CD4-positive, alpha-beta memory T cell (primary cell): Measurements from ENCODE around the gene TBXAS1. TPM values are rescaled to one million over a fixed set of nuclear protein-coding genes. Genes with fewer than 3 reads are reported as not detected.
A peak's percentile ranks its signal among the peaks of the same experiment; 100 is the strongest.

Experiments
- CTCF ChIA-PET: fragments of 350-600 bp; sonication (Branson Sonifier 250); formaldehyde crosslinking; loops from one replicate; lab custom pipeline; 2021; ENCODE audit warnings: inconsistent platforms; ENCODE audit not compliant: partially characterized antibody; lab: Charles Lee
- POLR2A ChIA-PET: fragments of 350-600 bp; sonication (Branson Sonifier 250); formaldehyde crosslinking; loops from one replicate; lab custom pipeline; 2021; ENCODE audit not compliant: partially characterized antibody; lab: Charles Lee
- DNase-seq, 5 donors: peaks; one replicate each; pipeline versions ENCODE4 v3.0.0 to v3.0.0-alpha.2; 2020 to 2022; ENCODE audit warnings: mixed read lengths in 1 of 5
- H3K27ac ChIP-seq: one replicate; pipeline ENCODE4 v1.7.0; 2013; ENCODE audit warnings: low read depth, low read length
- H3K27me3 ChIP-seq: 2 replicates; pipeline ENCODE4 v1.7.0; 2013; ENCODE audit warnings: mild to moderate bottlenecking, low read length, moderate library complexity; ENCODE audit not compliant: insufficient read depth
- H3K36me3 ChIP-seq: 2 replicates; pipeline ENCODE4 v1.7.0; 2013; ENCODE audit warnings: mild to moderate bottlenecking, low read length, moderate library complexity; ENCODE audit not compliant: insufficient read depth
- H3K4me1 ChIP-seq: 2 replicates; pipeline ENCODE4 v1.7.0; 2013; ENCODE audit warnings: mild to moderate bottlenecking, low read length, moderate library complexity; ENCODE audit not compliant: insufficient read depth
- H3K4me3 ChIP-seq, 2 donors: one replicate each; pipeline ENCODE4 v1.7.0; 2013; ENCODE audit warnings: low read length in 2 of 2, mild to moderate bottlenecking in 1 of 2
- H3K9me3 ChIP-seq, 2 donors: one replicate each; pipeline ENCODE4 v1.7.0; 2013; ENCODE audit warnings: low read length in 2 of 2, control low read depth in 1 of 2; ENCODE audit not compliant: control insufficient read depth in 1 of 2
- H3K27ac Mint-ChIP-seq, 7 donors: one replicate each; pipeline ENCODE4 v1.8.0; 2020 to 2021; ENCODE audit warnings: mixed read lengths in 7 of 7, mild to moderate bottlenecking in 6 of 7, inconsistent platforms in 3 of 7, moderate library complexity in 3 of 7
- H3K27me3 Mint-ChIP-seq, 2 donors: one replicate each; pipeline ENCODE4 v1.8.0; 2020 to 2021; ENCODE audit warnings: mixed read lengths in 2 of 2
- H3K36me3 Mint-ChIP-seq, 2 donors: one replicate each; pipeline ENCODE4 v1.8.0; 2020 to 2021; ENCODE audit warnings: mixed read lengths in 2 of 2, inconsistent platforms in 1 of 2, mild to moderate bottlenecking in 1 of 2
- H3K4me1 Mint-ChIP-seq, 4 donors: one replicate each; pipeline ENCODE4 v1.8.0; 2020 to 2021; ENCODE audit warnings: mixed read lengths in 4 of 4, mild to moderate bottlenecking in 1 of 4
- H3K4me3 Mint-ChIP-seq, 8 donors: one replicate each; pipeline ENCODE4 v1.8.0; 2020 to 2021; ENCODE audit warnings: mixed read lengths in 8 of 8, mild to moderate bottlenecking in 7 of 8, moderate library complexity in 6 of 8, inconsistent platforms in 3 of 8
- H3K9me3 Mint-ChIP-seq, 8 donors: one replicate each; pipeline ENCODE4 v1.8.0; 2020 to 2021; ENCODE audit warnings: mixed read lengths in 8 of 8, mild to moderate bottlenecking in 5 of 8, inconsistent platforms in 3 of 8, moderate library complexity in 1 of 8
- intact Hi-C: fragments of 100-400 bp; cut with micrococcal nuclease; formaldehyde crosslinking; loops from one replicate; pipeline ENCODE4 v1.15.1; 2023
- polyA plus RNA-seq, 2 donors: library from polyadenylated mRNA; unstranded; fragments of 300-500 nt; fragmentation: Illumina TruSeq; gene quantifications; one replicate each; pipeline ENCODE4 v1.2.3, GENCODE V29; 2021
- total RNA-seq, 2 experiments: library from RNA; stranded (reverse); gene quantifications; one replicate each; pipeline ENCODE4 v1.2.3, GENCODE V29; 2021

The TBXAS1 gene
- total and polyA plus RNA-seq, 4 experiments from 2014 or later: 16.6 to 20.1 (median 18.9) TPM

DNA sequence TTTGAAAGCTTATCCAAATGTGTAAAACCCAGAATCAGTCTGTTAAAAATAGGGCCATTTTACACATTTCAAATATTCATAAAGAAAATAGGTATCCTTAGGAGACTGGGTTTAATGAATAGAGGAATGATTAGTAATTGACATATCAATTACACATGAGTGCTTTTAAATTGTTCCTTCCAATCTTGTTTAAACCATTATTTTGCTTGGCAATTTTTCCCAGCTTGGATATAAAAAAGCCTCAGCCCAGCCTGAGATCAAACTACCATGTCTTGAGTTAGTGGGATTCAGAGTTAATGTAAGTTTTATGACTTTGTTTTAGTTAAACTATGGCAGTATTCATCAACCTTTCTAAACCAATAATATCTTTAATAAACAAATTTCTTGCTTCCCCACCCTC lies 205.4 kb downstream of the TBXAS1 start:
- Mint-ChIP-seq H3K4me1 (peaks cover 17 to 44% (median 30%) of the 10 kb centered on the region in 4 donors), H3K27ac (peak overlapping the region in 1 of 7 donors; percentile 46), H3K9me3 (no peaks in the 10 kb centered on the region), H3K27me3 (no peaks in the 10 kb centered on the region), H3K4me3 (no peak overlapping the region), H3K36me3 (peaks cover 43 to 73% of the 10 kb centered on the region in 2 donors)
- Histone ChIP-seq H3K4me1 (peaks cover 11% of the 10 kb centered on the region), H3K27me3 (no peaks in the 10 kb centered on the region), H3K4me3 (no peak overlapping the region), H3K9me3 (no peaks in the 10 kb centered on the region), H3K27ac (no peak overlapping the region), H3K36me3 (peaks cover 16% of the 10 kb centered on the region)
- ChIA-PET POLR2A (no interaction called here), CTCF (interaction anchor here (0.8 kb wide), 1 partner anchor 389 kb away, joined by 3 read pairs; no protein-coding TSS in a partner anchor)
- intact Hi-C loops: no loop called here
- no peak for DNase-seq

DNA sequence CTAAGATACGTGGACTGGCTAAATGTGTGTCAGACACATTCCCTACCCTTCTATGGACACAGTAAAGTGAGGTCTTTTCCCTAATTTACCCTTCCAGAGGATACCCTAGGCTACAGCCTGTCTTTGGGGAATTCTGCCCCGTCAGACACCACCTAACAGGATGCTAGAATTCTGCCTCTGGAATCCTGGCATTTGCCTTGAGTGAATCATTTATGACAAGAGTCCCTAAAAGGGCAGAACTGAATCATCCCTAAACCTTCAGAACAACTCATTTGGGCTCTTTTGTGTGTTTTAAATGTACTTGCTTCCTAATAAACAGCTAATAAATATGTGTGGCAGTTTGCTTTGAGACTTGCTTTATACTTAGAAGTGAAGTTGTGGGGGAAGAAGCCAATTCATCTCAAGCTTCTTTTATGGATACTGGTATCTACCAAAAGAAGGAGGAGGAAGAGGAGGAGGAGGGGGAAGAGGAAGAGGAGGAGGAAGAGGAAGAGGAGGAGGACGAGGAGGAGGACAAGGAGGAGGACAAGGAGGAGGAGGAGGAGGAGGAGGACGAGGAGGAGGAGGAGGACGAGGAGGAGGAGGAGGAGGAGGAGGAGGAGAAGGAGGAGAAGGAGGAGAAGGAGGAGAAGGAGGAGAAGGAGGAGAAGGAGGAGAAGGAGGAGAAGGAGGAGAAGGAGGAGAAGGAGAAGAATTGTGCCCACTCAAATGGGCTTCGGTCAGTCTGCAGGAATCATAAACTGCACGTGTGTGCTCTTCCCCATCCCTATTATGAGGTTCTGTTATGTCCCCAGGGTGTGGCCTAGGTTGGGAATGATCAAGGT lies 206.5 kb downstream of the TBXAS1 start:
- Mint-ChIP-seq H3K27ac (peak overlapping the region in 3 of 7 donors; percentile 65 to 86 (median 81)), H3K9me3 (no peaks in the 10 kb centered on the region), H3K4me1 (peaks cover 19 to 44% (median 32%) of the 10 kb centered on the region in 4 donors), H3K36me3 (peaks cover 54 to 78% of the 10 kb centered on the region in 2 donors), H3K27me3 (no peaks in the 10 kb centered on the region), H3K4me3 (no peak overlapping the region)
- no peak overlapping the region for H3K4me3 ChIP-seq
- peaks cover 22% of the 10 kb centered on the region for H3K36me3 ChIP-seq
- ChIA-PET CTCF (interaction anchor here (0.8 kb wide), 1 partner anchor 390 kb away, joined by 3 read pairs; no protein-coding TSS in a partner anchor), POLR2A (no interaction called here)
- no peak for DNase-seq
- H3K27ac ChIP-seq: no peak overlapping the region
- H3K4me1 ChIP-seq: peaks cover 11% of the 10 kb centered on the region
- intact Hi-C loops: no loop called here
- no peaks in the 10 kb centered on the region for H3K27me3 ChIP-seq
- H3K9me3 ChIP-seq: no peaks in the 10 kb centered on the region

DNA sequence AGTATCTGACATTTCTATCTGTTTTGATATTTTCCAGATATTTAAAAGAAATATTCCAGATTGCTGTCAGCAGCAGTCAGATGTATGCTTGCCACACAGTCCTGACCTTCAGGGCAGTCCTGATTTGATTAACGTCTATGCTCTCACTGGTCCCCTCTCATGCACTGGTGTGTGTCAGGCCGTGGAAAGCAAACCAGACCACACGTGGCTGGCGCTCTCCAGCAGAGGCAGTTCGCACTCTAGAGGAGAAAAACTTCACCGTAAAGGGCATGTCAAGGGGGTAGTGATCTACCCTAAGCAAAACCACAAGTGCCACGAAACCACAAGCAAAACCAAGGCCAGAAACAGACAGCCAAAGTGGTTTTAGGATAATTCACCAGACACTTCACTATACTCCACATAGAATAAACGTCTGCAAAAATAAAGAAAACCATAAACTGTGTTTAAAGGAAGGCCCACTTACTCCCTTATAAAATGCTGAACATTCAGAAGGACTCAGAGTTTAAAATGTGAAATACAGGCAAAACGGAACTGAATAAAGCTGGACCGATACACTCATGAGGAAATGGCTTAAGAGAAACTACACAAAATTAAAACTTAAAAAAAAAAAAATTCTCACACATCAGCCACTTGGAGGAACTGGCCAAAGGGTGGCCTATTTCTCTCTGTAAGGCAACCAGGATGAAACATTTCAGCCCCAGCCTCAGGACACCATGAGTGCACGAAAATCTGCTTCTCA lies 207.3 kb downstream of the TBXAS1 start:
- peaks cover 23% of the 10 kb centered on the region for H3K36me3 ChIP-seq
- peaks cover 19 to 44% (median 33%) of the 10 kb centered on the region in 4 donors for H3K4me1 Mint-ChIP-seq
- peak overlapping the region; percentile 21 to 85 (median 62) for H3K27ac Mint-ChIP-seq
- no peak overlapping the region for H3K4me3 ChIP-seq
- intact Hi-C loops: no loop called here
- H3K27ac ChIP-seq: no peak overlapping the region
- H3K36me3 Mint-ChIP-seq: peaks cover 57 to 80% of the 10 kb centered on the region in 2 donors
- CTCF ChIA-PET: no interaction called here
- H3K4me1 ChIP-seq: peaks cover 11% of the 10 kb centered on the region
- H3K4me3 Mint-ChIP-seq: peak overlapping the region in 1 of 8 donors; percentile 2
- H3K9me3 ChIP-seq: no peaks in the 10 kb centered on the region
- H3K27me3 Mint-ChIP-seq: no peaks in the 10 kb centered on the region
- DNase-seq: no peak
- no peaks in the 10 kb centered on the region for H3K9me3 Mint-ChIP-seq
- POLR2A ChIA-PET: no interaction called here
- no peaks in the 10 kb centered on the region for H3K27me3 ChIP-seq

DNA sequence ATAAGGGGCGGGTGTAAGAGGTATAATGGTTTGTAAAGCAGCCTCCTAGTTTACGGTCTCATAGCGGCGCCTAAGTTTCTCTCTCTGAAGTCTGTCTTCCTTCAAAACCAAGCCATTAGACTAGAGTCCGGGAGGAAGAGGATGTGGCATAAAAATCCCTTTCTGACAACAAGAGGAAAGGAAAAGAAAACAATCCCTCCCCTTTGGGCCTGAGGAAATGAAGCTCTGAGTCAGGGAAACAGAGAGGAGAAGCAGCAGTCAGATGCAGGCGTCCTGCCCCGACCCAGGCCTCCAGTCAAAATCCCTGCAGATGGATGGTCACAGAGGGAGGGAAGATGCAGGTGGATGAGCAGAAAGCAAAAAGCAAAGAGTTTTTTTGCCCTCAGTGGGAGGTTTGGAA lies 210.0 kb downstream of the TBXAS1 start:
- Mint-ChIP-seq H3K4me3 (no peak overlapping the region), H3K27ac (peak overlapping the region in 4 of 7 donors; percentile 25 to 72 (median 46)), H3K36me3 (peaks cover 56 to 79% of the 10 kb centered on the region in 2 donors), H3K4me1 (peaks cover 20 to 29% (median 26%) of the 10 kb centered on the region in 4 donors), H3K9me3 (no peaks in the 10 kb centered on the region), H3K27me3 (no peaks in the 10 kb centered on the region)
- H3K9me3 ChIP-seq: no peaks in the 10 kb centered on the region
- peaks cover 11% of the 10 kb centered on the region for H3K4me1 ChIP-seq
- POLR2A ChIA-PET: no interaction called here
- no peaks in the 10 kb centered on the region for H3K27me3 ChIP-seq
- H3K27ac ChIP-seq: no peak overlapping the region
- no peak overlapping the region for H3K4me3 ChIP-seq
- no peak for DNase-seq
- H3K36me3 ChIP-seq: peaks cover 31% of the 10 kb centered on the region
- intact Hi-C loops: no loop called here
- CTCF ChIA-PET: interaction anchor here (1.5 kb wide), 1 partner anchor 393 kb away, joined by 5 read pairs; no protein-coding TSS in a partner anchor

DNA sequence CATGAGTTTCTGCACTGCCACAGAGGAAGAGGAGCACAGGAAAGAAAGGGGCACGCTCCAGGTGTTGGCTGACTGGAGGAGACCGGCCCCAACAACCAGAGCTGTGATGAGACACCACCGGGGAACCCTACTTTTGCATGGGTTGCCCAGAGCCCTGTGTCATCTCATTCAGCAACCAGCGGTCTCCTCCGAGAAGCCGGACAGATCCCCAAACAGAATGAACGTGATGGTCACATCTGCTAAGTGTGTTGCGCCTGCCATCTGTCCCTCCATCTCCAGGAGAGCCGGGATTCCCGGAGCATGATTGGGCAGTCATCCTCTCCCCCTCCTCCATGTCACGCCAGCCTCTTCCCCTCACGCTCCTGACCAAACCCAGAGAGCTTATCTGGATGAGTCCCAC lies 210.8 kb downstream of the TBXAS1 start:
- Mint-ChIP-seq H3K36me3 (peaks cover 58 to 82% of the 10 kb centered on the region in 2 donors), H3K27me3 (no peaks in the 10 kb centered on the region), H3K4me1 (peaks cover 22 to 29% (median 26%) of the 10 kb centered on the region in 4 donors), H3K27ac (peak overlapping the region in 2 of 7 donors; percentile 16 to 65), H3K9me3 (no peaks in the 10 kb centered on the region), H3K4me3 (no peak overlapping the region)
- intact Hi-C loops: no loop called here
- CTCF ChIA-PET: no interaction called here
- peaks cover 11% of the 10 kb centered on the region for H3K4me1 ChIP-seq
- H3K27ac ChIP-seq: no peak overlapping the region
- POLR2A ChIA-PET: no interaction called here
- H3K9me3 ChIP-seq: no peaks in the 10 kb centered on the region
- no peaks in the 10 kb centered on the region for H3K27me3 ChIP-seq
- H3K36me3 ChIP-seq: peaks cover 35% of the 10 kb centered on the region
- no peak overlapping the region for H3K4me3 ChIP-seq
- no peak for DNase-seq

DNA sequence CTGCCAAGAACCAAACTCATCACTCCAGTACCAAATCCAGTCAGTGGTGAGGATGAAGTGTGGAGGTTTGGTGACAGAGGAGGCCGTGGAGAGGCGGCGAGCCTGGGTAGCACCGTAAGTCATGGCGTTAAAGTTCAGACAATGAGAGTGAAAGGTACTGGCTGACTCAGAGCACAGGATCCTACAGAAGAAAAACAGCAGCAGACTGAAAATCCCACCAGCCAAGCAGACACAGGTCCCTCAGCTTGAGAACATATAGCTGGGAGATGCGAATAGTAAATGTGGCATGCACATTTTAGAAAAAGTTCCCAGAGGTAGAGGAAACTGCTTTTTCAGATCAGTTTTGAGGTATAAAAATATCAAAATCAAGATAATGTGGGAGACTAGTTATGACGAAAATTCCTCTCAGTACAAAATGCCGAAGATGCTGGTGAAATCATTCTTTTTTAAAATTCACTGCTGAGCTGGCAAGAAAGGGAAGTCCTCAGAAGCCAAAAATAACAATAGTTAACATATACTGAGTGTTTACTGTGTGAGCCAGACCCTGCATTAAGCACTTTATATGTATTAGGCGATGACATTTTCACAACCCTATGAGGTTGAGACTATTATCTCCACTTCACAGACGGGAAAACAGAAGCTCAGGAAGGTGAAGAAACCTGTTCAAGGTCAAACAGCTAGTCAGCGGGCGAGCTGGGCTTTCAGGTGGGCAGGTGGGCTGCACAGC lies 212.8 kb downstream of the TBXAS1 start:
- Mint-ChIP-seq H3K27ac (peak overlapping the region in 3 of 7 donors; percentile 3 to 58 (median 30)), H3K9me3 (no peaks in the 10 kb centered on the region), H3K4me1 (peaks cover 13 to 19% (median 16%) of the 10 kb centered on the region in 4 donors), H3K36me3 (peaks cover 57 to 84% of the 10 kb centered on the region in 2 donors), H3K27me3 (no peaks in the 10 kb centered on the region), H3K4me3 (no peak overlapping the region)
- Histone ChIP-seq H3K9me3 (no peaks in the 10 kb centered on the region), H3K36me3 (peaks cover 48% of the 10 kb centered on the region), H3K27ac (no peak overlapping the region), H3K4me3 (no peak overlapping the region), H3K4me1 (peaks cover 2% of the 10 kb centered on the region), H3K27me3 (no peaks in the 10 kb centered on the region)
- ChIA-PET CTCF (no interaction called here), POLR2A (interaction anchor here (1.0 kb wide), 1 partner anchor 21 kb away, joined by 3 read pairs; the partner anchor contains the start of gene PARP12)
- DNase-seq: no peak
- intact Hi-C loops: no loop called here
